HL-60 (cell line): ENCODE data around the gene RNF141.

Experiments
- DNase-seq, 2 experiments: peaks; one replicate each; pipeline ENCODE4 v3.0.0-alpha.2; 2010 to 2020; ENCODE audit warnings: low read depth in 1 of 2, low spot score in 1 of 2
- H3K27ac ChIP-seq: fragments of 250-450 bp; sonication (Bioruptor Pico); replicated peaks from 2 replicates; pipeline ENCODE4 v1.5.1; 2020; ENCODE audit warnings: mild to moderate bottlenecking, moderate library complexity
- H3K27me3 ChIP-seq: fragments of 250-450 bp; sonication (Bioruptor Pico); 2 replicates; pipeline ENCODE4 v1.5.1; 2021; ENCODE audit warnings: mild to moderate bottlenecking, moderate library complexity; ENCODE audit not compliant: insufficient read depth, poor library complexity, severe bottlenecking
- H3K4me3 ChIP-seq: replicated peaks from 2 replicates; pipeline ENCODE4 v1.5.1; 2011; ENCODE audit warnings: mild to moderate bottlenecking, control low read depth, low read length; ENCODE audit not compliant: insufficient read depth
- GABPA ChIP-seq: IDR thresholded peaks from 2 replicates; pipeline ENCODE4 v1.6.1; 2012; ENCODE audit warnings: low read depth
- POLR2AphosphoS5 ChIP-seq: IDR thresholded peaks from 2 replicates; pipeline ENCODE4 v1.6.1; 2012; ENCODE audit warnings: low read depth
- SPI1 ChIP-seq: IDR thresholded peaks from 2 replicates; pipeline ENCODE4 v1.6.1; 2012; ENCODE audit warnings: low read depth, mild to moderate bottlenecking, borderline replicate concordance
- TF ChIP-seq, protein P1 (sequence below): IDR thresholded peaks from 2 replicates; pipeline ENCODE4 v1.6.1; 2012; ENCODE audit warnings: low read depth; ENCODE audit not compliant: insufficient replicate concordance
- TF ChIP-seq, protein P2 (sequence below): IDR thresholded peaks from one replicate; pipeline ENCODE4 v1.5.1; 2011; ENCODE audit warnings: low read length, control low read depth, inconsistent platforms; ENCODE audit not compliant: insufficient read depth

RNF141 gene

DNA sequence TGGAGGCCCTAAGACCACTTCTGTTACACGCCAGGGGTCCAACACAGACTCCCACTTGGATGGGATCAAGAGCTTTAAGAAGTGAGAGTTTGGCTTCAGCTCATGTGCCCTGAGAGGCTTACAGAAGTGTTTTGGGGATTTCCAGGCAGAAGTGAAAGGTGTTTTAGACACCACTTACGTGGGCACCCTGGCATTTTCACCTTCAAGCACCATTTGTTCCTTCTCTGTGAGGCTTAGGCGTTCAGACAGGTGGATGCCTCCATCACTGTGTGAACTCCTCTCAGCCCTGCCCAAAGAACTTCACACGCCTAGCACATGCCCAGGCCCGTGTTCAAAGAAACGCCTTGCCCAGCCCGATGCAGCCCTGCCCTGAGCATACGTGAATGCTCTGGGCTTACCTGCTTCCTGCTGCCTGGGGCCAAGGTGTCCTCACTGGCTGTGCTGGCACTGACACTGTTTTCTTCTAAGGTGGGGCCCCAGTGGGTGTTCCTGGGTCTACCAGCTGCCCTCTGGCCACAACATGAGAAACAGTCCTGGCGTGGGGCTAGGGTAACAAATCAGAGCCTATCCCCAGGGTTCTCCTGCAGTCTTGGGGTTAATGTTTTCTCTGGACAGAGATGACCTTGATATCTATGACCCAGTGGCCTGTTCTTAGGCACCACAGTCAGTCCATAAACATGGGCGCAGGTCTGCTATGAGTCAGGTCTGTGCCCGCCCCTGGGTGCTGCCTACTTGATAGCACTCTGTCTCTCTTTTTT is 51.9 kb downstream of the RNF141 start:
- Histone ChIP-seq H3K27me3 (no peaks in the 10 kb centered on the region), H3K4me3 (no peak overlapping the region), H3K27ac (no peak overlapping the region)
- DNase-seq = no peak
- TF ChIP-seq GABPA (no peak), POLR2AphosphoS5 (no peak), SPI1 (no peak)
- TF ChIP-seq, protein P1, sequence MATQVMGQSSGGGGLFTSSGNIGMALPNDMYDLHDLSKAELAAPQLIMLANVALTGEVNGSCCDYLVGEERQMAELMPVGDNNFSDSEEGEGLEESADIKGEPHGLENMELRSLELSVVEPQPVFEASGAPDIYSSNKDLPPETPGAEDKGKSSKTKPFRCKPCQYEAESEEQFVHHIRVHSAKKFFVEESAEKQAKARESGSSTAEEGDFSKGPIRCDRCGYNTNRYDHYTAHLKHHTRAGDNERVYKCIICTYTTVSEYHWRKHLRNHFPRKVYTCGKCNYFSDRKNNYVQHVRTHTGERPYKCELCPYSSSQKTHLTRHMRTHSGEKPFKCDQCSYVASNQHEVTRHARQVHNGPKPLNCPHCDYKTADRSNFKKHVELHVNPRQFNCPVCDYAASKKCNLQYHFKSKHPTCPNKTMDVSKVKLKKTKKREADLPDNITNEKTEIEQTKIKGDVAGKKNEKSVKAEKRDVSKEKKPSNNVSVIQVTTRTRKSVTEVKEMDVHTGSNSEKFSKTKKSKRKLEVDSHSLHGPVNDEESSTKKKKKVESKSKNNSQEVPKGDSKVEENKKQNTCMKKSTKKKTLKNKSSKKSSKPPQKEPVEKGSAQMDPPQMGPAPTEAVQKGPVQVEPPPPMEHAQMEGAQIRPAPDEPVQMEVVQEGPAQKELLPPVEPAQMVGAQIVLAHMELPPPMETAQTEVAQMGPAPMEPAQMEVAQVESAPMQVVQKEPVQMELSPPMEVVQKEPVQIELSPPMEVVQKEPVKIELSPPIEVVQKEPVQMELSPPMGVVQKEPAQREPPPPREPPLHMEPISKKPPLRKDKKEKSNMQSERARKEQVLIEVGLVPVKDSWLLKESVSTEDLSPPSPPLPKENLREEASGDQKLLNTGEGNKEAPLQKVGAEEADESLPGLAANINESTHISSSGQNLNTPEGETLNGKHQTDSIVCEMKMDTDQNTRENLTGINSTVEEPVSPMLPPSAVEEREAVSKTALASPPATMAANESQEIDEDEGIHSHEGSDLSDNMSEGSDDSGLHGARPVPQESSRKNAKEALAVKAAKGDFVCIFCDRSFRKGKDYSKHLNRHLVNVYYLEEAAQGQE = no peak
- TF ChIP-seq, protein P2, sequence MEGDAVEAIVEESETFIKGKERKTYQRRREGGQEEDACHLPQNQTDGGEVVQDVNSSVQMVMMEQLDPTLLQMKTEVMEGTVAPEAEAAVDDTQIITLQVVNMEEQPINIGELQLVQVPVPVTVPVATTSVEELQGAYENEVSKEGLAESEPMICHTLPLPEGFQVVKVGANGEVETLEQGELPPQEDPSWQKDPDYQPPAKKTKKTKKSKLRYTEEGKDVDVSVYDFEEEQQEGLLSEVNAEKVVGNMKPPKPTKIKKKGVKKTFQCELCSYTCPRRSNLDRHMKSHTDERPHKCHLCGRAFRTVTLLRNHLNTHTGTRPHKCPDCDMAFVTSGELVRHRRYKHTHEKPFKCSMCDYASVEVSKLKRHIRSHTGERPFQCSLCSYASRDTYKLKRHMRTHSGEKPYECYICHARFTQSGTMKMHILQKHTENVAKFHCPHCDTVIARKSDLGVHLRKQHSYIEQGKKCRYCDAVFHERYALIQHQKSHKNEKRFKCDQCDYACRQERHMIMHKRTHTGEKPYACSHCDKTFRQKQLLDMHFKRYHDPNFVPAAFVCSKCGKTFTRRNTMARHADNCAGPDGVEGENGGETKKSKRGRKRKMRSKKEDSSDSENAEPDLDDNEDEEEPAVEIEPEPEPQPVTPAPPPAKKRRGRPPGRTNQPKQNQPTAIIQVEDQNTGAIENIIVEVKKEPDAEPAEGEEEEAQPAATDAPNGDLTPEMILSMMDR = no peak

DNA sequence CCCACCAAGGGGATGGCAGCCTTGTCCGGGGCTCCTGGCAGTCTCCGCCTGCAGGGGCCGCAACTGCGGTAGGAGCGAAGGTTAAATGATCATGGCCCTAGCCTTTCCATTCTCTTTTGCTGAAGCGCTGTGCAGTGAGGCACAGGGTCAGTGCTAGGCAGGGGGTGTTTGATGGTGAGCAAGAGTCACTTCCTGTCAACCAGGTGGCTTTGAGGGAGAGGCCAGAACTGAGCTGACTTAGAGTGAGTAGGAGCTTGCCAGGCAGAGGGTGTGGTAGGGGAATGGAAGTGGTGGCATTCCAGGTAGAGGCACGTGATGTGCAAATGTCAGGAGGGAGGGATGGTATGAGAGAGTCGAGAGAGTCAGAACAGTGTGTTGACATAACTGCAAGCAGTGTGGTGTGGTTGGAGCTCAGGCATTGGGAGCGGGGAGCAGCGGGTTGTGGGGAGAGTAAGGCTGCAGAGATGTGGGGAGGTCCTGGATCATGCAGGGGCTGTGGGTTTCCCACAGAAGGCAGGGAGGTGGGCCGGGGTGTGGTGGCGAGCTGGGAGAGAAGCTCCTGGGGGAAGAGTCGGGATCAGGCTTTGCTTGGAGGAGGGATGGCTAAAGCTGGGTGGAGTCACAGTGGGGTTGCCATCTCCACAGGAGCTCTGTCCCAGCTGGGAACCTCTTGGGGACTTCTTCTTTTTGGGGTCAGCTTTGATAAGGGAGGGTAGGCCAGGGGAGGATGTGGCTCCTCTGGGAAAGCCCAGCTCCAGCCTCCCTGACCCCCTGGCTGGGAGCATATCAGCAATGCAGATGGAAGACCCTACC is 52.7 kb downstream of the RNF141 start:
- TF ChIP-seq, protein P2 = no peak
- TF ChIP-seq POLR2AphosphoS5 = no peak
- TF ChIP-seq SPI1 = no peak
- TF ChIP-seq, protein P1 = no peak
- no peak for TF ChIP-seq GABPA
- no peak for DNase-seq
- Histone ChIP-seq H3K4me3 (no peak overlapping the region), H3K27ac (no peak overlapping the region), H3K27me3 (no peaks in the 10 kb centered on the region)

DNA sequence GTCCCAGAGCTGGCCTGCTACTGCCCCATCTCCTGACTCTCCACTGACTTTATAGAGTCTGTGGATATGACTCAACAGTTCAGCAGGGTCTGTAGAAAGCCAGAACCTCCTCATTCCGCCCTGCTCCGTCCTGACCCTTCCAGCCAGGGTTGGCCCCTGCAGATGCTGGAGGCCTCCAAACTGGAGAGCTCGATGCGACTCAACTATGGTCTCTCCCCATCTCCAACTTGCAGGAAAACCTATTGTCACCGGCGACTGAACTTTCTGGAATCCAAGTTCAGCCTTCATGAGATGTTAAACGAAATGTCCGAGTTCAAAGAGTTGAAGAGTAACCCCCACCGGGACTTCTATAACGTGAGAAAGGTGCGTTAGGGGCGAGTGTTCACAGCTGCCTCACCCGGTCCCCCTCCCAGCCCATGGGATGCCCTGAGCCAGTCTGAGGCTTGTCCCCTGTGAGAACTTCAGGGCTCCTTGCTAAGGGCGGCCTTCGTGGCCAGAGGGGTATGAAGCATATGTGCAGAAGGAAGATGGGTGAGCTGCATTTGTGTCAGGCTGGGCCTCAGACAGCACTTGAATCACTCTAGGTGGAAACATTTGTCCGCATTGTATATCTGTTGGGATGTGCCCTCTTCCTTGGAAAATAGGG is 53.9 kb downstream of the RNF141 start:
- DNase-seq = no peak
- H3K27me3 ChIP-seq = no peaks in the 10 kb centered on the region

More for the DNA sequence above, 53.9 kb downstream of the RNF141 start:
- TF ChIP-seq GABPA (no peak), POLR2AphosphoS5 (no peak), SPI1 (no peak)
- TF ChIP-seq, protein P2 = no peak
- TF ChIP-seq, protein P1 = no peak
- no peak overlapping the region for H3K4me3 ChIP-seq
- H3K27ac ChIP-seq = no peak overlapping the region
